Measurements from ENCODE around the gene DDX51.
"Not testable (repeated sequence)": the region's sequence is repeated elsewhere in the genome, so short reads cannot be mapped to it uniquely, and the experiment has no call there.

DDX51 gene

GRCh38 chr12:132109741-132110140, 34.4 kb downstream of the DDX51 start:
- DNase-seq: no peak

DNA sequence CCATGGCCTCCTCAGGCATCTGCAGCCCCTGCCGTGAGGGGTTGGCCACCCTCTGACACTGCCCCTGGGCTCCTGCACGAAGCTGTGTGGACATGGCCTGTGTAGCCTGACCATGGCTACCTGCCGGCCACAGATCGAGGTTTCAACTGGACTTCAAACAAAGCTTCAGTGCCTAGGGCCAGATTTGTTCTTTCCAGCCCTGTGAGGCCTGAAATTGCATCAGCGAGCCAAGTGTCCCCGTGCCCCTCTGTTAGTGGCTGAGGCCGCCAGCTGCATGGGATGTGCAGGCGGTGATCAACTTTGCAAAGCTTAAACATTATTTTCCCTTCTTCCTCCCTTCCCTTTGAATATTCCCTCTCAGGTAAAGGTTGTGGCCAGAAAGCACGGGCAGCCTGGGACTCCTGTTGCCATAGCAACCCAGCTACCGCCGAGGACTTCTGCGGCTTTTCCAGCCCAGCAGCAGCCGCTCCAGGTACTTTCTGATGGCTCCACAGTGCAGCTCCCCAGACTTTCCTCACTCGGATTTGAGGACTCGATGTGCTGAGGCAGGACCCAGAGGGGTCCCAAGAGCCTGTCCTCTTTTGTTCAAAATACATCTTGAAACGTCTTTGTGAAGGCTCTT, 35.8 kb downstream of the DDX51 start:
- DNase-seq: no peak

- no peak for DNase-seq
These were observed 37.2 kb downstream of the DDX51 start for GRCh38 chr12:132106921-132107320.

- no peak for DNase-seq
These were observed 38.7 kb downstream of the DDX51 start for GRCh38 chr12:132105467-132105866.

DNA sequence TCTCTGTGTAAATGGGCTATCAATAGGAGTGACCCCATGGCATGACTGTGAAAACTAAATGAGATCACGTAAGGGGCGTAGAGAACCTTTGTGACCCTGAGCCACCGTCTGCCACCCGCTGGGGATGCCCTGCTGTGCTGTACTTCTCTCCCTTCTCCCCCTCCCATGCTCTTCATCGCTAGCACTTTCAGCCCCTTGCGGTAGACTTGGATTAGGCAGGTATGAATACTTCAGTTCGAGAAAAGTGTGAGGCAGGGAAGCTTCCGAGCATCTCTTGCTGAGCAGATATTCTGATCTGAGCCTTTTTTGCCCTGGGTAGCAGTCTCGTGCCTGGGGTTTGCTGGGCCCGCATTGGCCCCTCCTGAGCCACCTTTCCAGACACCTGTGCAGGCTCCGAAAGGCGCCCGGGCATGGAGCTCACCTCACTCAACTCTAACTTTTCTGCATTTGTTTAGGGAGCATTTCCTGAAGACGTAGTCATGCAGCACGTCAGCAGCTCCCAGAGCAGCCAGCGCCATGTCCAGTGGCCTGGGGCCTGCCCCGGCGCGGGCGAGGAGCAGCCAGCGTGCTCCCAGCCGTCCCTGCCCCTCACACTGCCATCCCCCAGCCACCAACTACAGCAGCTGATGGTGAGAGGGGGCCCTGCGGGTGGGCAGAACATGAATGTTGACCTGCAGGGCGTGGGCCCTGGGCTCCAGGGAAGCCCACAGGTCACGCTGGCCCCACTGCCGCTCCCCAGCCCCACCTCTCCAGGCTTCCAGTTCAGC, 40.4 kb downstream of the DDX51 start:
- DNase-seq: no peak

DNA sequence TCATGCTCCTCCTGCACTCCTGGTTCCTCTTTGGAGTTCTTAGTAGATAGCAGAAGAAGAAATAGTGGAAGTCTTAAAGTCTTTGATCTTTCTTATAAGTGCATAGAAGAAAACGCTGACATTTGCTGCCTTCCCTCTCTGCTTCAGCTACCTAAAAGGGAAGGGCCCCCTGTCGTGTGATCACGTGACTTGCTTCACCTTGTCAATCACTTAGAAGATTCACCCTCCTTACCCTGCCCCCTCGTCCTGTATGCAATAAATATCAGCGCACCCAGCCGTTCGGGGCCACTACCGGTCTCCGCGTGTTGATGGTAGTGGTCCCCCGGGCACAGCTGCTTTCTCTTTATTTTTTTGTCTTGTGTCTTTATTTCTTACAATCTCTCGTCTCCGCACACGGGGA, 41.0 kb downstream of the DDX51 start:
- DNase-seq: not testable (repeated sequence)

GRCh38 chr12:132102297-132102696, 41.8 kb downstream of the DDX51 start:
- no peak for DNase-seq

DNA sequence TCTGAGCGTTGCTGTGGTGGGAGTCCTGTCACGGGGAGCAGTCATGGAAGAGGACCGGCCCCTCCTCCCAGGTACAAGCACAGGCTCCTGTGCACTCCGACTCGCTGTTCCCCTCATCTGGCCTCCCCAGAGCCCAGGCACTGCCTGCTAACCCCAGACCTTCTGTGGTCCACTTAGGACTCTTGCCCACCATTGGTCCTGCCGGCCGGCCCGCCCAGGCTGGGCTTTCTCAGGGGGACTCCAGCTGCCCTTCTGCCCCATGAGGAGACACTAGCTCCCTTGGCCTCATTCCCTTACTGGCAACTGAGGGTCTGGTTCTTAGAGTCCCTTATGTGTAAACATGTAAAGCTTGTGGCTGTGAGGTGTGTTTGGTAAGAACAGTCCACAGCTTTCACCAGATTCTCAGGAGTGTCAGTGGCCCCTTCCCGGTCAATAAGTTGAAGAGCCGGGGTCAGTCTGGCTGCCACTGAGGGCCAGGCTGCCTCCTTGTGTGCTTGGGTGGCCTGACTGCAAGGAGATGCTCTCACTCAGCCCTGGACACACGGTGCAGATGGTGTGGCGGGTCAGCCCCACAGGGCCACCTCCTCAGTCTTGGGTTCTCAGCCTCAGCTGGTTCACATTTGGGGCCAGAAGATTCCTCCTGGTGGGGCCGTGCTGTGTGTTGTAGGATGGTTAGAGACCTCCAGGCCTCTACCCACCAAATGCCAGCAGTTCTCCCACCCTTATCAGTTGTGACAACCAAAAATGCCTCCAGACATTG, 43.6 kb downstream of the DDX51 start:
- DNase-seq: no peak

- DNase-seq: no peak
These were observed 44.4 kb downstream of the DDX51 start for GRCh38 chr12:132099739-132100138.

GRCh38 chr12:132095520-132096409, 48.4 kb downstream of the DDX51 start:
- DNase-seq: no peak

- DNase-seq: no peak
These were observed 49.7 kb downstream of the DDX51 start for GRCh38 chr12:132094269-132094891.

GRCh38 chr12:132089407-132089910, 54.7 kb downstream of the DDX51 start:
- no peak for DNase-seq
